Gastrocnemius medialis (tissue), 4 donors: ENCODE results near the gene STX8.

Source experiments
- CTCF ChIP-seq, 5 experiments: fragments of 450-650 bp in 3 of 5; fragments of 200-600 bp in 2 of 5; sonication (generic) in 2 of 5; IDR thresholded peaks in 4 of 5; conservative IDR thresholded peaks in 1 of 5; 1 replicate in 4 of 5; 2 replicates in 1 of 5; pipeline ENCODE4 v1.5.1; 2016 to 2019; ENCODE audit warnings: antibody characterized with exemption in 5 of 5, mild to moderate bottlenecking in 3 of 5, moderate library complexity in 3 of 5
- POLR2A ChIP-seq, 2 donors: fragments of 450-650 bp; IDR thresholded peaks; one replicate each; pipeline ENCODE4 v1.6.1; 2017; ENCODE audit warnings: antibody characterized with exemption in 2 of 2, mild to moderate bottlenecking in 2 of 2, moderate library complexity in 2 of 2

GRCh38 chr17:9571201-9571600 is 4.4 kb downstream of the STX8 start:
- no peak for TF ChIP-seq POLR2A (IDR thresholded peaks at IDR 0.05)
- TF ChIP-seq CTCF (IDR thresholded peaks at IDR 0.05 in 4 of 5, conservative IDR thresholded peaks at IDR 0.05 in 1 of 5) = no peak
